ENCODE measurements around the gene IRF6.
"Not testable (repeated sequence)": the region's sequence is repeated elsewhere in the genome, so short reads cannot be mapped to it uniquely, and the experiment has no call there.

Gene IRF6

DNA sequence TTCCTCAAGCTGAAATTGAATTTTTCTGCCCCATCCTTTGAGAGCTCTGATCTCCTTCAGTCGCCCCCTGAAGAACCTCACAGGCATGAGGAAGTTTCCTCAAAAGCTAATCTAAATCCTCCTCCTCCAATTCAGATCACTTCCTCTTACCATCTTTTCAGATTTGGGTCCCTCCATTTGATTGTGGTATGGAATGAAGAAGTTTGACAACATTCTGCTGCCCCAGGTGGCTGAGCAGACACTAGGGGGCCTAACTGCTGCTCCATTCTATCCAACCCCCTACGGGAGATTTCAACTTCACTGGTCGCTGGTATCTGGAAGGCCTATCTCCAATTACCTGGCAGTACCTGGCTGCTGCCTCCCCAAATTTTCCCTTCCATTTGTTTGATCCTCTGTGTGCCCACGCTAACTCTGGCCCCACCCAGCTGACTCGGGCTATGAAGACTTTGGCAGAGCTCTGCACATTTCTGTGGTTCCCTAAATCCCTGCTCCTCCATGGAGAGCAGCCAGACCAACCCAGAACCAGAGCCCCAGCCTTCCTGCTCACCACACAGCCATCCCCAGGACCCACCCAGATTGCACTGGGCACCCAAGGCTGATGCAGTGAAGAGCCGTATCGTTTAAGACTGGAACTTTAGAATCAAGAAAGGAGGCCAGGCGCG, 7.8 kb downstream of the IRF6 start:
- no peaks in the 10 kb centered on the region; the same call in none of the 2 replicates for H3K27me3 ChIP-seq (replicated peaks; ENCODE audit: control insufficient read depth, insufficient read depth, low read length)
- H3K36me3 ChIP-seq (ENCODE audit: control insufficient read depth, insufficient read depth, low read length) = no peaks in the 10 kb centered on the region
- DNase-seq (ENCODE audit: extremely low read depth, insufficient read length) = no peak
- no peak overlapping the region for H3K4me3 ChIP-seq (replicated peaks; ENCODE audit: low read depth, low read length)
- TF ChIP-seq, protein P1, sequence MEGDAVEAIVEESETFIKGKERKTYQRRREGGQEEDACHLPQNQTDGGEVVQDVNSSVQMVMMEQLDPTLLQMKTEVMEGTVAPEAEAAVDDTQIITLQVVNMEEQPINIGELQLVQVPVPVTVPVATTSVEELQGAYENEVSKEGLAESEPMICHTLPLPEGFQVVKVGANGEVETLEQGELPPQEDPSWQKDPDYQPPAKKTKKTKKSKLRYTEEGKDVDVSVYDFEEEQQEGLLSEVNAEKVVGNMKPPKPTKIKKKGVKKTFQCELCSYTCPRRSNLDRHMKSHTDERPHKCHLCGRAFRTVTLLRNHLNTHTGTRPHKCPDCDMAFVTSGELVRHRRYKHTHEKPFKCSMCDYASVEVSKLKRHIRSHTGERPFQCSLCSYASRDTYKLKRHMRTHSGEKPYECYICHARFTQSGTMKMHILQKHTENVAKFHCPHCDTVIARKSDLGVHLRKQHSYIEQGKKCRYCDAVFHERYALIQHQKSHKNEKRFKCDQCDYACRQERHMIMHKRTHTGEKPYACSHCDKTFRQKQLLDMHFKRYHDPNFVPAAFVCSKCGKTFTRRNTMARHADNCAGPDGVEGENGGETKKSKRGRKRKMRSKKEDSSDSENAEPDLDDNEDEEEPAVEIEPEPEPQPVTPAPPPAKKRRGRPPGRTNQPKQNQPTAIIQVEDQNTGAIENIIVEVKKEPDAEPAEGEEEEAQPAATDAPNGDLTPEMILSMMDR (IDR thresholded peaks at IDR 0.05; ENCODE audit: insufficient read depth, low read length, poor library complexity, severe bottlenecking) = peak; percentile 19

DNA sequence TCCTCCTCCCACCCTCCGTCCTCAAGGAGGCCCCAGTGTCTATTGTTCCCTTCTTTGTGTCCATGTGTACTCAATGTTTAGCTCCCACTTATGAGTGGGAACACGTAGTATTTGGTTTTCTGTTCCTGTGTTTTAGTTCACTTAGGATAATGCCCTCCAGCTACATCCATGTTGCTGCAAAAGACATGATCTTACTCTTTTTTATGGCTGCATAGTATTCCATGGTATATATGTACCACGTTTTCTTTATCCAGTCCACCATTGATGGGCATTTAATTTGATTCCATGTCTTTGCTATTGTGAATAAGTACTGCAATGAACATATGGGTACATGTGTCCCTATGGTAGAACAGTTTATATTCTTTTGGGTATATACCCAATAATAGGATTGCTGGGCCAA, 12.2 kb downstream of the IRF6 start:
- not testable (repeated sequence) for DNase-seq (ENCODE audit: extremely low read depth, insufficient read length); H3K27me3 ChIP-seq (replicated peaks; ENCODE audit: control insufficient read depth, insufficient read depth, low read length); H3K4me3 ChIP-seq (replicated peaks; ENCODE audit: low read depth, low read length); H3K36me3 ChIP-seq (ENCODE audit: control insufficient read depth, insufficient read depth, low read length)

DNA sequence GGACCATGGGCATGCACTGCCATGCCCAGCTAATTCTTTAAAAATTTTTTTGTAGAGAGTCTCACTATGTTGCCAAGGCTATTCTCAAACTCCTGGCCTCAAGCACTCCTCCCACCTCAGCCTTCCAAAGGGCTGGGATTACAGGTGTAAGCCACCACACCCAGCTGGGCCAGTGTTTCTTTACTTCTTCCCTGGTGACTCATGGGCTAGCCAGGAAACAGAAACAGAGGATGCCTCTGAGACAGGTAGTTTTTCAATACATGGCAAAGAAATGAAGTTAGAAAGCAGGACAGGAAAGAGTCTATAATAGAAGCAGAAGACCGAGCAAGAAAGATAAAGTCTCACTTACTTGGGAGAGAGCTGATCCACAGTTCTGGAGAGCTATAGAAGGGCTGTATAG, 14.0 kb downstream of the IRF6 start:
- H3K4me3 ChIP-seq (replicated peaks; ENCODE audit: low read depth, low read length) = no peak overlapping the region
- no peak for DNase-seq (ENCODE audit: extremely low read depth, insufficient read length)
- TF ChIP-seq, protein P1 (IDR thresholded peaks at IDR 0.05; ENCODE audit: insufficient read depth, low read length, poor library complexity, severe bottlenecking) = no peak
- no peaks in the 10 kb centered on the region; the same call in none of the 2 replicates for H3K27me3 ChIP-seq (replicated peaks; ENCODE audit: control insufficient read depth, insufficient read depth, low read length)
- no peaks in the 10 kb centered on the region for H3K36me3 ChIP-seq (ENCODE audit: control insufficient read depth, insufficient read depth, low read length)

DNA sequence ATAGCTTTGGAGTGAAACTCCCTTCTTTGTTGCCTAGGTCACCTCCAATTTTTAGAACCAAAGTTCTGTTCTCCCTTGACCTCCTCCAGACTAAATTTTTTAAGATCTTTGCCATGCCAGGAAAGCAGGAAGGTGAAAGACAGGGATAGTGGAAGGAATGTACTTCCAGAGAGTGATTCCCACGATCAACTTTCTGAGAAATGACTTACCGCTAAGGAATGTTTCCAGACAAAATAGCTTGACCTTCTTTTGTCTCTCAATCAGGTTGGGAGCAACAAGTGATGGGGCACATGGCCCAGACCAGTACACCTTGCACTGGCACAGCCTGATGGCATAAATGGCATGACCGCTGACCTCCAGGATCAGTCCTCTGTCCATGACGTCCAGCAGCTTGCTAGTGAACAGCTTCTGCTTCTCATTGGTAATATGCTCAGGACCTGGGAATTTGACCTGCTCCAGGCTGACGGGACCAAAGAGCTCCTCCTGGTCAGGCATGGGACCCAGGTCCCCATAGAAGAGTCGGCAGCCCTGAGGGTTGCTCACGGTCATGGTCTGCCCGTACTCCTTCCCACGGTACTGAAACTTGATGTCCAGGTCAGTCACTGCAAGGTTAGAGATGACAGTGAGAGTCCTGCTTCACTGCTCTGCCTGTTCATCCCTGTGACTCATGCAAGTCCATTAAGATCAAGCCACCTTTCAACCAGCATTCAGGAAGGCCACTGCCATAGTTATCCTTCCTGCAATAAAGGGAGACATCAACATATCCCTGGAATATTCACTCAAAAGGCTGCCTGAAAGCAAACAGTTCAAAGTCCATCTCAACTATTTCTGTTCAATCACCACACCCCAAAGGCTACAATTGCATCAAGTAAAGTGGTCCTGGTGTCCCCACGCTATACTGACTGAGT, 15.4 kb downstream of the IRF6 start:
- TF ChIP-seq, protein P1 (IDR thresholded peaks at IDR 0.05; ENCODE audit: insufficient read depth, low read length, poor library complexity, severe bottlenecking) = no peak
- no peak for DNase-seq (ENCODE audit: extremely low read depth, insufficient read length)
- H3K27me3 ChIP-seq (replicated peaks; ENCODE audit: control insufficient read depth, insufficient read depth, low read length) = no peaks in the 10 kb centered on the region; the same call in 1 of the 2 replicates
- H3K4me3 ChIP-seq (replicated peaks; ENCODE audit: low read depth, low read length) = no peak overlapping the region
- no peaks in the 10 kb centered on the region for H3K36me3 ChIP-seq (ENCODE audit: control insufficient read depth, insufficient read depth, low read length)

DNA sequence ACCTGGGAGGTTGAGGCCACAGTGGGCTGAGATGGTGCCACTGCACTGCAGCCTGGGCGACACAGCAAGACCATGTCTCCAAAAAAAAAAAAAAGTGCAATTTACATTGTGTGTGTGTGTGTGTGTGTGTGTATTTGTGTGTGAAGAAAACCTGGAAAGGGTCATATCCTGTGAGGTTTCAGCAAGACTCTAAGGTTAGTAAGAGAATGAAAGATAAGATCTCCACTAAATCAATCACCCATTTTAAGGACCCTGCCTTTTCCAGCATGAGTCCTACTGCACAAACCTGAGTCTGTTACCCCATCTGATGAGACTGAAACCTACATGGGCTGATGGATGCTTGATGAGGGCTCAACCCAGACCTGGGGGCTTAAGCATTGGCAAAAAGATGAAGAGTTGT, 16.7 kb downstream of the IRF6 start:
- DNase-seq (ENCODE audit: extremely low read depth, insufficient read length) = no peak
- no peak overlapping the region for H3K4me3 ChIP-seq (replicated peaks; ENCODE audit: low read depth, low read length)
- no peaks in the 10 kb centered on the region for H3K36me3 ChIP-seq (ENCODE audit: control insufficient read depth, insufficient read depth, low read length)
- TF ChIP-seq, protein P1 (IDR thresholded peaks at IDR 0.05; ENCODE audit: insufficient read depth, low read length, poor library complexity, severe bottlenecking) = no peak
- H3K27me3 ChIP-seq (replicated peaks; ENCODE audit: control insufficient read depth, insufficient read depth, low read length) = no peaks in the 10 kb centered on the region; the same call in 1 of the 2 replicates

DNA sequence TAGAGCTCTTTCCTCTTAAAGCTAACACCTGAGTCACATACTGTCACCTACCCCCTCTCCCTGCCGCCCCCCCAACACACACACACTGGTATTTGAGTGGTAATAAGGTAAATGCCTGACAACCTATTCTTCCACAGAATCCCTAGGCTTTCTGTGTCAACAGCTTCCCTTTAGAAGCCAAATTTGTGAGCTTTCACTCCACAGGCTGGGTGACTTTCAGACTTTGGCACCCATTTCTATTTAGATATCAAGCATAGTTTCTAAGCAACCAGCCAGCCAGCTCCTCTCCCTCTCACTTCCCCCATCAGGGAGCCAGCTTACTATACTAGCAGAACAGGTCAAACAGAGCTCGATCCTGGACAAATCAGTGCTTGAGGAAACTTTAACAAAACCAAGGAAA, 18.4 kb downstream of the IRF6 start:
- TF ChIP-seq, protein P1 (IDR thresholded peaks at IDR 0.05; ENCODE audit: insufficient read depth, low read length, poor library complexity, severe bottlenecking) = no peak
- peaks cover 2% of the 10 kb centered on the region; the same call in 1 of the 2 replicates for H3K36me3 ChIP-seq (ENCODE audit: control insufficient read depth, insufficient read depth, low read length)
- no peak overlapping the region for H3K4me3 ChIP-seq (replicated peaks; ENCODE audit: low read depth, low read length)
- no peak for DNase-seq (ENCODE audit: extremely low read depth, insufficient read length)
- H3K27me3 ChIP-seq (replicated peaks; ENCODE audit: control insufficient read depth, insufficient read depth, low read length) = no peaks in the 10 kb centered on the region; the same call in 1 of the 2 replicates

All from GM06990 (cell line).